ENCODE measurements around the gene BNC2.

- no peak for TF ChIP-seq EZH2phosphoT487 (IDR thresholded peaks at IDR 0.05; ENCODE audit: insufficient read depth, low read depth)
- no peak for TF ChIP-seq EZH2 (IDR thresholded peaks at IDR 0.05; ENCODE audit: insufficient read depth, poor library complexity, severe bottlenecking)
Observed at GRCh38 chr9:16773617-16774016, 96.9 kb downstream of the BNC2 start.

All from GM23248 (cell line).